ENCODE measurements around the gene WDFY2.

DNA sequence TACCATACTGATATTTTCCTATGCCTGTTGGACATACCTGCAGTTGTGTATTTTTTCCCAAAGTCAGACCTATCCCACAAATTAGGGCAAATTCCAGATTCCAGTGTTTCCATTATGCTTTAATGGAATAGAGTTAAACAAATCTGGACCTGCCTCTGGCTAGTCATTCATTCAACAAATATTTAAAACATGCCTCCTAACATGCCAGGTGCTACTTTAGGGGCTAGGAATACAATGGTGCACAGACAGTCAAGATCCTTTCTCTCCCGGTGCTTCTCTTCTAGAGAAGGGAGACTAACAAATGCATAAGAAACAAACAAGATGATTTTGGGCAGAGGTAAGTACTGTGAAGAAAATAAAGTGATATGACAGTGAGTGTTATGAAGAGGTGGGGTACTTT is 7.5 kb upstream of the WDFY2 start:
- TF ChIP-seq GATA2 (IDR thresholded peaks at IDR 0.05; ENCODE audit: low read depth, low read length) (no peak), GATA3 (IDR thresholded peaks at IDR 0.05; ENCODE audit: low read depth, low read length) (no peak)

Measured in SH-SY5Y (cell line).